ENCODE measurements around the gene GALNT11.

The GALNT11 gene

DNA sequence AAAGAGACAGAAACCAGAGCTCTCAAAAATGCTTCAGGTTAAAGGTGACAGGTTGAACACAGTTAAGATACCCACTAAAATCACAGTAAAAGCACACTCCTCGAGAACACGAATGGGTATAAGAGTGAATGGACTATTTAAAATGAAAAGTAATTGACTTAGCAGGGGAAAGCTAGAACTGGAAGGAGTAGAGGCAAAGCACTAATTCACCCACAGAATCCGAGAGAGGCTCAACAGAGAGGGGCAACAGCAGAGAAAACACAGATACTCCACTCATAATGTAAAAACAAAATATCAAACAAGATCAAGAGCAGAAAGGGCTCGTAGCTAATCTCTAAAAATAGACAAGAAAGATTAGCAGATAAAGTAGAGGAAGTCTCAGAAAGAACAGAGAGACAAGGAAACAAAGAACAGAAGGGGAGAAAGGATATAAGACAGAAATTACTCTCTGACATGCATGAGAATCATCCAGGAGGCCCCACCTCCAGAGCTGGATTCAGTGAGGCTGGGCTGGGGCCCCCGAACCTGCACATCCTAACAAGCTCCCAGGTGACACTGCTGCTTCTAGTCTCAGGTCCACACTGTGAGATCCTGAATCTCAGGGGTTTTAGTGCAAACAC, 117.6 kb downstream of the GALNT11 start:
- no peak overlapping the region for H3K4me3 ChIP-seq (ENCODE audit: low read depth, low read length)
- no peak for DNase-seq
- no peaks in the 10 kb centered on the region for H3K4me1 ChIP-seq
- no peaks in the 10 kb centered on the region for H3K27me3 ChIP-seq
- TF ChIP-seq, protein P1, sequence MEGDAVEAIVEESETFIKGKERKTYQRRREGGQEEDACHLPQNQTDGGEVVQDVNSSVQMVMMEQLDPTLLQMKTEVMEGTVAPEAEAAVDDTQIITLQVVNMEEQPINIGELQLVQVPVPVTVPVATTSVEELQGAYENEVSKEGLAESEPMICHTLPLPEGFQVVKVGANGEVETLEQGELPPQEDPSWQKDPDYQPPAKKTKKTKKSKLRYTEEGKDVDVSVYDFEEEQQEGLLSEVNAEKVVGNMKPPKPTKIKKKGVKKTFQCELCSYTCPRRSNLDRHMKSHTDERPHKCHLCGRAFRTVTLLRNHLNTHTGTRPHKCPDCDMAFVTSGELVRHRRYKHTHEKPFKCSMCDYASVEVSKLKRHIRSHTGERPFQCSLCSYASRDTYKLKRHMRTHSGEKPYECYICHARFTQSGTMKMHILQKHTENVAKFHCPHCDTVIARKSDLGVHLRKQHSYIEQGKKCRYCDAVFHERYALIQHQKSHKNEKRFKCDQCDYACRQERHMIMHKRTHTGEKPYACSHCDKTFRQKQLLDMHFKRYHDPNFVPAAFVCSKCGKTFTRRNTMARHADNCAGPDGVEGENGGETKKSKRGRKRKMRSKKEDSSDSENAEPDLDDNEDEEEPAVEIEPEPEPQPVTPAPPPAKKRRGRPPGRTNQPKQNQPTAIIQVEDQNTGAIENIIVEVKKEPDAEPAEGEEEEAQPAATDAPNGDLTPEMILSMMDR (IDR thresholded peaks at IDR 0.05; ENCODE audit: low read depth, low read length) = no peak
- peaks cover 76% of the 10 kb centered on the region for H3K36me3 ChIP-seq
- no peaks in the 10 kb centered on the region for H3K9me3 ChIP-seq

DNA sequence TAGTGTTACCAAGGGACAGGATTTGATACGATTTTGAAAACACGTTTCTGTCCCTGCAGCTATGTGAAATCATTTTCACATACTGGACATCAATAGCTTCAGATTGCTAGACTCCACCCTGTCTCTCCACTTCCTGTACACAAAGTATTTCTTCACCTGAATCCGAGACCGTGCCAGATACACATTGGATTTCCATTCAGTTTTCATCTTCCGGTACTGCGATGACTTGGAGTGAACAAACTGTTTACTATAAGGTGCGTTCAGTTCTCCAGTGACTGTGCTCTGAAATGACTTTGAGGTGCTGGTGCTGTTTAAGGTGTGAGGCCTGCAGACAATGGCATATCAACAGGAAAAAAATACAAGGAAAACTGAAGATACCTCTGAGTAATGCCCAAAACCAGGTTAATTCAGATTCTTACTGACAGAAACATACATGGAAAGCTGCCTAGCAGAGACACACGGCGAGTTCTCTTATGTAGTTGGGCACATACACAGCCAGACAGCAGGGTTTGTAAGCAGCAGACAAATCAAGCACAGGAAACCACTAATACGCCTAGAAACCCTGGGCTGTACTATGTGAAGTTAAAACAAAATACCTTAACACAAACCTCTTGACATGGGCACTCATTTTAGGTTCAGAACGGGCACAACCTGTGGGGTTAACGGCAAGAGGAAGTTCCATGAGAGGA, 119.2 kb downstream of the GALNT11 start:
- Histone ChIP-seq H3K4me3 (ENCODE audit: low read depth, low read length) (no peak overlapping the region), H3K9me3 (no peaks in the 10 kb centered on the region), H3K4me1 (no peaks in the 10 kb centered on the region), H3K36me3 (peaks cover 74% of the 10 kb centered on the region), H3K27me3 (no peaks in the 10 kb centered on the region)
- TF ChIP-seq, protein P1 (IDR thresholded peaks at IDR 0.05; ENCODE audit: low read depth, low read length) = no peak
- no peak for DNase-seq

- H3K4me1 ChIP-seq = no peaks in the 10 kb centered on the region; the same call in 1 of the 2 replicates
- no peak overlapping the region for H3K4me3 ChIP-seq (ENCODE audit: low read depth, low read length)
- no peaks in the 10 kb centered on the region for H3K9me3 ChIP-seq
- TF ChIP-seq, protein P1 (IDR thresholded peaks at IDR 0.05; ENCODE audit: low read depth, low read length) = peak; percentile 82
- peaks cover 68% of the 10 kb centered on the region for H3K36me3 ChIP-seq
- DNase-seq = peak; percentile 34
- no peaks in the 10 kb centered on the region for H3K27me3 ChIP-seq
These were observed 120.5 kb downstream of the GALNT11 start for GRCh38 chr7:152145853-152146466.

DNA sequence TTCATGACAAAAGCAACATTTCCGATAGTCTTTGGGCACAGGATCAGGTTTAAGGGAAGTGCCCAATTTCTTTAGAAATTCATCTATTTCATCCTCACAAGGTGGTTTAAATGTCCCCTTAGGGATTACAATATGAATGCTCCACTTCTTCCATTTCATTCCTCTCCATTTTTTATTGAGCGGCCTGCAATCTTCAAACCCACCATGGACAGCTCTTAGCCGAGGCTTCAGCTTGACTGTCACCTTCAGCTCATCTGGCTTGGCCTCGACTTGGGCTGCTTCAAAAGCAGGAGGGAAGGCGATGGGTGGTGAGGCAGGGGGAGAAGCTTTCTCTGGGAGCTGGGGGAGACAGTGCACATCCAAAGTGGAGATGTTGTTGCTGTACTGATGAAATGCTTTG, 123.2 kb downstream of the GALNT11 start:
- Histone ChIP-seq H3K36me3 (peaks cover 79% of the 10 kb centered on the region), H3K4me3 (ENCODE audit: low read depth, low read length) (no peak overlapping the region), H3K27me3 (no peaks in the 10 kb centered on the region), H3K4me1 (no peaks in the 10 kb centered on the region; the same call in 1 of the 2 replicates), H3K9me3 (no peaks in the 10 kb centered on the region)
- TF ChIP-seq, protein P1 (IDR thresholded peaks at IDR 0.05; ENCODE audit: low read depth, low read length) = no peak
- DNase-seq = no peak

- peaks cover 79% of the 10 kb centered on the region for H3K36me3 ChIP-seq
- no peak for DNase-seq
- TF ChIP-seq, protein P1 (IDR thresholded peaks at IDR 0.05; ENCODE audit: low read depth, low read length) = no peak
These were observed 123.9 kb downstream of the GALNT11 start for GRCh38 chr7:152149363-152149762.

DNA sequence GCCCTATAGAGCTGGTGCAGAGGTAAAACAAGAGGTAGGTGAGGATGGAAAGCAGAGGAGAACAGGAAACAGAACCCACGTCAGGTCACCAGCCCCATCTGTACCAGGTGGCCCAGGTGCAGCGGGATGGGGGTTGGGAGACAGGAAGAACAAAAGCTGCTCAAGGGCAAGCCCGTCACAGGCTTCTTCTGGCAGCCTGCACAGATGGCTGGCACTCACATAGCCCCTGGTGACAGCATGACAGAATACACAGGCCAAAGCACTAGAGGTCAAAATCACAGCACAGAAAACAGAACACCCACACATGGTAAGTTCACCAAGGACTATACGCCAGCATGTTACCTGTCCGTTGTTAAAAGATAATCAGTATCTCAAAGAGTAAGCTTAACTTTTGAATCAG, 126.8 kb downstream of the GALNT11 start:
- Histone ChIP-seq H3K9me3 (no peaks in the 10 kb centered on the region), H3K4me3 (ENCODE audit: low read depth, low read length) (no peak overlapping the region), H3K36me3 (peaks cover 74% of the 10 kb centered on the region), H3K4me1 (peaks cover 4% of the 10 kb centered on the region; the same call in 1 of the 2 replicates), H3K27me3 (no peaks in the 10 kb centered on the region)
- no peak for DNase-seq
- TF ChIP-seq, protein P1 (IDR thresholded peaks at IDR 0.05; ENCODE audit: low read depth, low read length) = no peak

More at GRCh38 chr7:152149363-152149762, 123.9 kb downstream of the GALNT11 start:
- no peaks in the 10 kb centered on the region for H3K9me3 ChIP-seq
- no peaks in the 10 kb centered on the region; the same call in 1 of the 2 replicates for H3K4me1 ChIP-seq
- H3K4me3 ChIP-seq (ENCODE audit: low read depth, low read length) = no peak overlapping the region
- H3K27me3 ChIP-seq = no peaks in the 10 kb centered on the region
